WTC11 (cell line): ENCODE data around the gene FBXL16.

Source experiments
- ZNF121 ChIP-seq: sonication (generic); formaldehyde crosslinking; IDR thresholded peaks from 2 replicates; pipeline ENCODE4 v1.8.0; 2023; ENCODE audit warnings: missing genetic modification reagents
- TF ChIP-seq, protein P1 (sequence below): fragments of 200-600 bp; IDR thresholded peaks from 2 replicates; pipeline ENCODE4 v1.8.0; 2022; ENCODE audit warnings: antibody characterized with exemption

DNA sequence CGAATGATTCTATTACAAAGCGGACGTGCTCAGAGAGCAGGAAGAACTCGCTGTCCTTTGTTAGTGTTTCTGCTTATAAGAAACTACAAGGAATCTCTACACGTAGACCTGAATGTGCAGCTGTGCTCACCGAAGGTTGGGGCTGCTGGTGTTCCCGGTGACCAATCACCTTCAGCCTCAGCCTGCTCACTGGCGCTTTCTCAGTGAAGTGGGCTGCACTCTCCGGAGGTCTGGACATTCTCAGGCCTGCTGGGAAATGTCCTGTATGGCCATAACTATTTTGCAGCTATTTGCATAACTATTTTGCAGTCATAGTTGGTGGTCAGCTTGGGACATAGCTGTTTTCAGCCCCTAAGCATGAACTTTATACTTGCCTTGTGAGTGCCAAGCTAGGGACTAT lies 44.9 kb upstream of the FBXL16 start:
- no peak for TF ChIP-seq ZNF121 (CRISPR knock-in tag)
- TF ChIP-seq, protein P1, sequence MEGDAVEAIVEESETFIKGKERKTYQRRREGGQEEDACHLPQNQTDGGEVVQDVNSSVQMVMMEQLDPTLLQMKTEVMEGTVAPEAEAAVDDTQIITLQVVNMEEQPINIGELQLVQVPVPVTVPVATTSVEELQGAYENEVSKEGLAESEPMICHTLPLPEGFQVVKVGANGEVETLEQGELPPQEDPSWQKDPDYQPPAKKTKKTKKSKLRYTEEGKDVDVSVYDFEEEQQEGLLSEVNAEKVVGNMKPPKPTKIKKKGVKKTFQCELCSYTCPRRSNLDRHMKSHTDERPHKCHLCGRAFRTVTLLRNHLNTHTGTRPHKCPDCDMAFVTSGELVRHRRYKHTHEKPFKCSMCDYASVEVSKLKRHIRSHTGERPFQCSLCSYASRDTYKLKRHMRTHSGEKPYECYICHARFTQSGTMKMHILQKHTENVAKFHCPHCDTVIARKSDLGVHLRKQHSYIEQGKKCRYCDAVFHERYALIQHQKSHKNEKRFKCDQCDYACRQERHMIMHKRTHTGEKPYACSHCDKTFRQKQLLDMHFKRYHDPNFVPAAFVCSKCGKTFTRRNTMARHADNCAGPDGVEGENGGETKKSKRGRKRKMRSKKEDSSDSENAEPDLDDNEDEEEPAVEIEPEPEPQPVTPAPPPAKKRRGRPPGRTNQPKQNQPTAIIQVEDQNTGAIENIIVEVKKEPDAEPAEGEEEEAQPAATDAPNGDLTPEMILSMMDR, result no peak
